ENCODE data around the gene FASTKD3. TPM values are rescaled to one million over a fixed set of nuclear protein-coding genes. Genes with fewer than 3 reads are reported as not detected.

The FASTKD3 gene
- total RNA-seq, 4 donors from 2014 or later = 3.8 to 11.7 (median 8.9) TPM

DNA sequence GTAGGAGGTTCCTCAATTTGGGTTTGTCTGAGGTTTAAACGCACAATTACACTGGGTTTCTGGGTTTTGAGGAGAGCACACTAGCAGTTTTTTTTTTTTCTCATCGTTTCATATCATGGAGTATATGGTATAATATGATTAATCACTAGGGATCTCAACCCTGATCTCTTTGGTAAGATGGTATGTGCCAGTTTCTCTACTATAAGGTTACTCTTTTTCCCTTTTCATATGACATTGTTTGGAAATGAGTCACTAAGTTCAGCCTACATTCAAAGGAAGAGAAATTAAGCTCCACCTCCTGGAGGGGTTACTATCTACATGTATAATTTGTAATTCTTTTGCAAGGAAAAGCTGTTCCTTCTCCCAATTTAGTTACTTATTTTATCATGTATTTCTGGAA lies 35.3 kb upstream of the FASTKD3 start:
- TF ChIP-seq, protein P1, sequence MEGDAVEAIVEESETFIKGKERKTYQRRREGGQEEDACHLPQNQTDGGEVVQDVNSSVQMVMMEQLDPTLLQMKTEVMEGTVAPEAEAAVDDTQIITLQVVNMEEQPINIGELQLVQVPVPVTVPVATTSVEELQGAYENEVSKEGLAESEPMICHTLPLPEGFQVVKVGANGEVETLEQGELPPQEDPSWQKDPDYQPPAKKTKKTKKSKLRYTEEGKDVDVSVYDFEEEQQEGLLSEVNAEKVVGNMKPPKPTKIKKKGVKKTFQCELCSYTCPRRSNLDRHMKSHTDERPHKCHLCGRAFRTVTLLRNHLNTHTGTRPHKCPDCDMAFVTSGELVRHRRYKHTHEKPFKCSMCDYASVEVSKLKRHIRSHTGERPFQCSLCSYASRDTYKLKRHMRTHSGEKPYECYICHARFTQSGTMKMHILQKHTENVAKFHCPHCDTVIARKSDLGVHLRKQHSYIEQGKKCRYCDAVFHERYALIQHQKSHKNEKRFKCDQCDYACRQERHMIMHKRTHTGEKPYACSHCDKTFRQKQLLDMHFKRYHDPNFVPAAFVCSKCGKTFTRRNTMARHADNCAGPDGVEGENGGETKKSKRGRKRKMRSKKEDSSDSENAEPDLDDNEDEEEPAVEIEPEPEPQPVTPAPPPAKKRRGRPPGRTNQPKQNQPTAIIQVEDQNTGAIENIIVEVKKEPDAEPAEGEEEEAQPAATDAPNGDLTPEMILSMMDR (IDR thresholded peaks at IDR 0.05; ENCODE audit: low read depth) = no peak

DNA sequence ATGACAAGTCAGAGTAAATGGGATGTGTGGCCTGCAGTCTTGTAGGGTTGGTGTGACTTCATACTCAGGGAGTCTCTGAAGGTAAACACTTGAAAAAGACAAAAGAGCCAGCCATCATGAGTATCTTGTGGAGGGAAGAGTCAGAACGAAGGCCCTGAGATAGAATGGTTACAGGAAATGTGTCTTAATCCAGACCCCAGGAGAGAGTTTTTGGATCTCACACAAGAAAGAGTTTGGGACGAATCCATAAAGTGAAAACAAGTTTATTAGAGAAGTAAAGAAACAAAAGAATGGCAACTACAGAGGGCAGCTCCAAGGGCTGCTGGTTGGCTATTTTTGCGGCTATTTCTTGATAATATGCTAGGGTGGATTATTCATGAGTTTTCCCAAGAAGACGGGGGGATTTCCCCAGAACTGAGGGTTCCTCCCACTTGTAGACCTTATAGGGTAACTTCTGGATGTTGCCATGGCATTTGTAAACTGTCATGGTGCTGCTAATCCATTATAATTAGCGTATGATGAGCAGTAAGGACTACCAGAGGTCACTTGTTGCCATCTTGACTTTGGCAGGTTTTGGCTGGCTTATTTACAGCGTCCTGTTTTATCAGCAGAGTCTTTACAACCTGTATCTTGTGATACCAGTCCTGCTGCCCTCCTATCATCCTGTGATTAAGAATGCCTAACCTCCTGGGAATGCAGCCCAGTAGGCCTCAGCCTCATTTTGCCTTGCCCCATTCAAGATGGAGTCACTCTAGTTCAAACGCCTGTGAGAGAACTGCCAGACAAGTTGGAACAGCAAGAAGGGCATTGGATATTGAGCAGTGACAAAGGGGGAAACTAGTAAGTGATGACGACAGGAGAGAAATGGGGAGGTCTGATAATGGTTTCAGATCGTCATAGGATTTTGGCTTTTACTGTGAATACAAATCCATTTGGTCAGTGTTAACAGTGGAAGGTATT lies 34.1 kb upstream of the FASTKD3 start:
- TF ChIP-seq, protein P1 (IDR thresholded peaks at IDR 0.05; ENCODE audit: low read depth) = no peak

DNA sequence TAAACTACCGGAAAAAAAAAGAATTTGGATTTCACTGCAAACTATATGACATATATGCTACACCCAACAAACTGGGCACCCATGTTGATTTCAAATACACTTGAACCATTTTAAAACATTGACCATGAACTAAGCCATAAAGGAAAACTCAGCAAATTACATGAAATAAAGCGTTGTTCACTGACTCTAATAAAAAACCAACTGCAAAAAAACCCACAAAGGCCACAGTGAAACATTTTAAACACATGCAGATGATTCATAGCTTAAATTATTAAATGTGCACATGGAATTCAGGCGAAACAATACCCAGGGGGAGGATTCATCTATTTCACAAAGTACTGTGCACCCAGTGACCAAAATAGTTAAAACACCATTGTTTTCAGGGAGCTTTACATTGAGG lies 33.4 kb upstream of the FASTKD3 start:
- TF ChIP-seq, protein P1 (IDR thresholded peaks at IDR 0.05; ENCODE audit: low read depth) = no peak

- TF ChIP-seq, protein P1 (IDR thresholded peaks at IDR 0.05; ENCODE audit: low read depth) = no peak
These were observed 28.3 kb upstream of the FASTKD3 start for GRCh38 chr5:7897014-7897600.

DNA sequence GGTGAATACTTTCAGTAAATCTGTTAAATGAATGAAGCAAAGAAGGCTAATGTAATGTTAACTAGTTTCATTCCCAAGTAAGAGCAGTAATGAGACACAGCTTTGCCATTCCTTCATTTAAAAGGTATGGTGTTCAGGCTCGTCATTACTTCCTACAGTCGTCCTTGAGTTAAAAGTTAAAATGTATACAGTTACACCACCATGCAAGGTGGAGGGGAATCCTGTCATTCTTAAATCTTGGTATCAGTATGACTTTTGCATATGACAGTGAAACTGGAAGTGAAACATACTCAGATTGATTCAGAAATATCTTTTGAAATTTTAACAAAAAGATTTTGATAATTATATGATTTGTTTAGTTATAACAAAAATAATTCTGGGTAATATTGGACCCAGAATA lies 26.0 kb upstream of the FASTKD3 start:
- TF ChIP-seq, protein P1 (IDR thresholded peaks at IDR 0.05; ENCODE audit: low read depth) = no peak

DNA sequence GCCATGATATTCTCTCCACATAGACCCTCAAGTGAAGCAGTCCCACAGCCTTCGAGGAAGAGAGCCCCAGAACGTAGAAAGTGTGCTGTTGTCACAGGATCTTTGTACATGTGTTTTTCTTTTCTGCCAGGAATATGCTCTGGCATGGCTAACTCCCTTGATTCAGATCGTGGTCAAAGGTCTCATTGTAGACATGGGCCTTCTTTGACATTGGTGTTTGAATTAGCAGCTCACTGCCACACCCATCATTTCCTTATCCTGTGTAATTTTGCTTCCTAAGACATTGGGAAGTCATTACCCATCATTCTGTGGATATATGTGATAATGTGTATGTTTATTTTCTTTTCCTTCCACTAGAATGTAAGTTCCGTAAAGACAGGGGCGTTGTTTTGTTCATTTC lies 25.6 kb upstream of the FASTKD3 start:
- TF ChIP-seq, protein P1 (IDR thresholded peaks at IDR 0.05; ENCODE audit: low read depth) = no peak

DNA sequence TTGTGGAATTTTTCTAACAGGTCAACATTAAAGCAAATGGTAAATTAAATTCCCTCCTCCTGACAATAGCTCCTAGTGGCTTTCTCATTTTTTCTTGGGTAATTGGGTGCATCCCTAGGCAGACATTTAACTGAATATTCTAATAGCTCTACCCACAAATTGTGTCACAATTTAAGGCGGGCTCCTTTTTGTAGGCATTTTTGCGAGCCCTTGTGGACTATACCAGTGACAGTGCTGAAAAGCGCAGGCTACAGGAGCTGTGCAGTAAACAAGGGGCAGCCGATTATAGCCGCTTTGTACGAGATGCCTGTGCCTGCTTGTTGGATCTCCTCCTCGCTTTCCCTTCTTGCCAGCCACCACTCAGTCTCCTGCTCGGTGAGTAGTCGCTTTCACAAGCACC lies 20.1 kb upstream of the FASTKD3 start:
- TF ChIP-seq, protein P1 (IDR thresholded peaks at IDR 0.05; ENCODE audit: low read depth) = no peak
